Measurements from ENCODE around the gene NUDT14. TPM values are rescaled to one million over a fixed set of nuclear protein-coding genes. Genes with fewer than 3 reads are reported as not detected.

NUDT14 gene
- total RNA-seq, 1 donor from 2014 or later, result 34.7 TPM

DNA sequence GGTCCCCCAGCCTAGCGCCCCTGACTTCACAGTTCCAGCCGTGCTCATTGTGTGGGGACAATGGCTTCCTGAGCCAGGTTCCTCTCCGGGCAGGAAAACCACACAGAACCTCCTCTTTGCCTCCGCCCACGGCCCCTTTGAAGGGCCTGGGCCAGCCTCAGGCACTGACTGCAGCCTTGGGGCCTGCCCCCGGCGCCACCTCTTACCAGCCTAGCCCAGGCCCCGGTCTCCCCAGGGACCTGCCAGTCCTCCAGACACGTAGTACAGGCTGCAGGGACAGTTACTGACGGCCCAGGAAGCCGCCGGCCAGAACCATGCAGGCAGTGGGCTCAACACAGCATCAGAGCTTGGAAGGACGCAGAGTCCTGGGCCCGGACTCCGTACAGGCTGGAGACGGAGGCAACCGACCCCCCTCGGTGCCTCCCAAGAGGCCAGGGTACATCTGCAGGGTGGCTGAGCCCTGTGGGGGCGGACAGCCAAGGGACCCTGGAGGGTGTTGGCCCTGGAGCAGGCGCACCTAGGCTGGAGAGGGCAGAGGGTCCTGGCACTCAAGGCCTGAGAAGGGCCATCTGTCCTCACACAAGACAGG is 20.9 kb upstream of the NUDT14 start:
- intact Hi-C loops (cut with micrococcal nuclease), result loop anchor here (5.0 kb wide), 1 partner anchor 150 kb away; no protein-coding TSS in a partner anchor
- ATAC-seq (no peak), DNase-seq (no peak)

- intact Hi-C loops (cut with micrococcal nuclease), result loop anchor here (5.0 kb wide), 1 partner anchor 151 kb away; no protein-coding TSS in a partner anchor
- no peak for ATAC-seq
- DNase-seq, result no peak
Measured at GRCh38 chr14:105201156-105201924, 20.2 kb upstream of the NUDT14 start.

DNA sequence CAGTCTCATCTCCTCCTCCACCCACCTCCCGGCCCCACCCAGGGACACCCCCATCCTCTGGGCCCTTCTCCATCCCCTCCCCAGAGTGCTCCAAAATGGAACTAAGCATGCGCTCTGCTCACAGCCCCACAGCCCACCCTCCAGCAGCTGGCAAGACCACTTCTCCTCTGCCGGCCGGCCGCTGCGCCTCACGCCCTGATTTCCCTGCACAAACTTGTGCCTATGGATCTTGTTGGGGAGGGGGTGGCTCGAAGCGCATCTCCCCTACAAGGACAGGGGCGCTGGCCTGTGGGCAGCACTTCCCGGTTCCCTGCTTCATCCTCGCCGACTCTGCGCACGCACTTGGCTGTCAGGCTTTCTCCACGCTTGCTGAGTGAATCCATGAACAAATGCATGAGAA is 19.5 kb upstream of the NUDT14 start:
- intact Hi-C loops (cut with micrococcal nuclease), result loop anchor here (5.0 kb wide), 1 partner anchor 152 kb away; no protein-coding TSS in a partner anchor
- ATAC-seq (no peak), DNase-seq (no peak)

DNA sequence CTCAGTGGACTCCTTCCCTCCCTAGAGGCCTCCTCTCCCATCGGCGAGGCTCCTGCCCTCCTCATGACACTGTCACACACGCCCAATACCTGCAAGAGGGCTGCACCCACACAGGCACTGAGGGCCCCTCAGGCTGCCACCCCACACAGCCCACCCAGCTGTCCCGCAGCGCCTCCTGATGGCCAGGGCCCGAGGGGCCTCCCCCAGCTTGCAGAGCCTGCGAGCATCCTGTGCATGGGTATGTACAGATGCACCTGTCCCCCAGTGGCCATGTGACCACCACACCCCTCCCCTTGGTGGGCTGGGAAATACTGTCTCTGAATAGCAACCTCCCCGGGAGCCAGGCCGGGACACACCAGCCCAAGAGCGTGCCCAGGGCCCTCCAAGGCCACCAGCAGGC is 19.0 kb upstream of the NUDT14 start:
- ATAC-seq, result no peak
- DNase-seq, result no peak
- intact Hi-C loops (cut with micrococcal nuclease), result loop anchor here (5.0 kb wide), 1 partner anchor 152 kb away; no protein-coding TSS in a partner anchor

- intact Hi-C loops (cut with micrococcal nuclease), result no loop called here
- DNase-seq, result peak; percentile 57
- ATAC-seq, result peak; percentile 6
Measured at GRCh38 chr14:105199093-105199492, 18.0 kb upstream of the NUDT14 start.

DNA sequence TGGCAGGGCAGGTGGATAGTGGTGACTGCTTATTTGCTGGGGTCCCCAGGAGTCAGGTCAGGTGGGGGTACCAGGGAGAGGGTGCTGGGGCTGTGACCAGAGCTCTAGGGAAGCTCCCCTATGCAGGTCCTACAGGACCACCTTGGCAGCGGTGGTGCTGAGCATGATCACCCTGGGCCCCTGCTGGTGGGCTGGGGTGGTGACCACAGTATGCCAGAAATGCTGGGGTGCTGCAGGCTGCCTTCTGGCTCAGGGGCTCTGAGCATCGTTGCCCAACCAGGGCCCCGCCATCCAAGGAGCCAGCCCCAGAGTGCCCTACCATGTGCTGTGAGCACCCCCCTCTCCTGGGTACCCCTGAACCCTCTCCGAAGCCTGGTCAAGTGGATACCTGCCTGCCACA is 17.5 kb upstream of the NUDT14 start:
- DNase-seq (no peak), ATAC-seq (no peak)
- intact Hi-C loops (cut with micrococcal nuclease), result no loop called here

GRCh38 chr14:105197211-105197641 is 16.1 kb upstream of the NUDT14 start:
- ATAC-seq (peak; percentile 47), DNase-seq (peak; percentile 71)
- intact Hi-C loops (cut with micrococcal nuclease), result no loop called here

- ATAC-seq (peak; percentile 52), DNase-seq (peak; percentile 67)
- intact Hi-C loops (cut with micrococcal nuclease), result no loop called here
Measured at GRCh38 chr14:105196265-105196960, 15.3 kb upstream of the NUDT14 start.

DNA sequence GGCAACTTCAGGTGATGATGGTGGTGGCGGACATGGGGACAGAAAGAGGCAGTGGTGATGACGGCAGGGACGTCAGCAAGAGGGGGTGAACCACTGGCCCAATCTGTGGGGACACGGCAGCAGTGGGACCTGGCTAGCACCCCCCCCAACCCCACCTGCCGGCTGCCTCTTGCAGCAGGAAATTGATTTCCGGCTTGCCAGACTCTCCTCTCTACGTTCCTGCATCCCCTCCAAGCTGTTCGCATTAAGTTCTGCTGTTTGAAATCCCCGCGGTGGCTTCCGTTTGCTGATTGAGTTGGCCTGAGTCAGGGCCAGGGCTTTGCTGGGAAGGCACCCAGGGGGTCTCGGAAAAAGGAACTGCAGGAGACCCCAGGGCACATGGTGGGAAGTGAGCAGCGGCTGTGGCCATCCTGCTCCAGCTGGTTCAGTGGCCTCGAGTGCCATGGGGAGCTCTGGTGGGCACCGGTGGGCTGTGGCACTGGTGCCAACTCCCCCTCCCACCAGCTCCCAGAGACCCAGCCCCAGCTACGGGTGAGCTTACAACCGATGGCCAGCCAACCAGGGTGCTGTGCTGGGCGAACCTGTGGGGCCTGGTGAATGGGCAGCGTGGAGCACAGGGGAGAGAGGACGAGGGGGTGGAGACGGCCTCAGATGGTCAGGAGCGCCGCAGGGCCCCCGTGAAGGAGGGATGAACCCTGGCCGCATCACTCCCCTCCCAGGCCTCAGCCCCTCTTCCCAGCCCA is 14.6 kb upstream of the NUDT14 start:
- DNase-seq (no peak), ATAC-seq (no peak)
- intact Hi-C loops (cut with micrococcal nuclease), result no loop called here

- intact Hi-C loops (cut with micrococcal nuclease), result no loop called here
- ATAC-seq (no peak), DNase-seq (no peak)
Measured at GRCh38 chr14:105195051-105195450, 13.9 kb upstream of the NUDT14 start.

- no peak for ATAC-seq
- intact Hi-C loops (cut with micrococcal nuclease), result no loop called here
- DNase-seq, result no peak
Measured at GRCh38 chr14:105193916-105194782, 13.0 kb upstream of the NUDT14 start.

GRCh38 chr14:105192866-105193731 is 12.0 kb upstream of the NUDT14 start:
- DNase-seq, result no peak
- ATAC-seq, result peak; percentile 11
- intact Hi-C loops (cut with micrococcal nuclease), result no loop called here

- DNase-seq (no peak), ATAC-seq (peak; percentile 27)
- intact Hi-C loops (cut with micrococcal nuclease), result no loop called here
Measured at GRCh38 chr14:105187935-105188524, 6.9 kb upstream of the NUDT14 start.

DNA sequence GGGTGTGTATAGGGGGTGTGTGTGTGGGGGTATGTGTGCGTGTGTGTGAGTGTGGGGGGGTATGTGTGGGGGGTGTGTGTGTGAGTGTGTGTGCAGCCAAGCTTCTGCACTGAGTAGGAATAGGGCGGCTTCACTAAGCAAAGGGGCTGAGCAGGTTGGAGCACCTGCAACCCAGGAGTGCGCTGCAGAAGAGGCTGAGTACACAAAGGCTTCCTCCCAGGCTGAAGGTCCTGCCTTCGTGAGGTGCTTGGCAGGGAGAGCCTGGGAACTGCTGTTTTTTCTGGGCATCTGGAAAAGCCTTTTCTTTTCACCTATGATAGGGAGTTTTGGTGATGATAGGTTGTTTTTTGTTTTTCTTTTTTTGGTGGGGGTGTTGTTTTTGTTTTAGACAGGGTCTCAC is 6.0 kb upstream of the NUDT14 start:
- intact Hi-C loops (cut with micrococcal nuclease), result no loop called here
- DNase-seq, result no peak
- no peak for ATAC-seq

GRCh38 chr14:105185973-105186372 is 4.9 kb upstream of the NUDT14 start:
- DNase-seq (no peak), ATAC-seq (no peak)
- intact Hi-C loops (cut with micrococcal nuclease), result no loop called here

DNA sequence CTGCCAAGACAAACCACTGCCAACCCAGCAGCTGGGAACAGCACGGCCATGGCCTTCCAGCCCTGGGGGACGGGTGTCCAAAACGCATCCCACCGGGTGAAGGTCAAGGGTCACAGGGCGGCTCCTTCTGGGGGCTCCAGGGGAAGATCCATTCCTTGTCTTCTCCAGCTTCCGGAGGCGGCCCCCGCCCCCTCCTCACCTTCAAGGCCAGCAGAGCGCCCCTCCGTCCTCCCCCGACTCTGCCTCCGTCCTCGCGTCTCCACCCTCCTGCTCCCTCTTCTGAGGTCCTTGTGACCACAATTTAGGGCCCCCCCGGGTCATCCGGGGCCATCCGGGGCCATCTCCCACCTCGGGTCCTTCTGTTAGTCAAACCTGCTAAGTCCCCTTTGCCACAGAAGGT is 3.9 kb upstream of the NUDT14 start:
- ATAC-seq, result no peak
- DNase-seq, result no peak
- intact Hi-C loops (cut with micrococcal nuclease), result no loop called here

DNA sequence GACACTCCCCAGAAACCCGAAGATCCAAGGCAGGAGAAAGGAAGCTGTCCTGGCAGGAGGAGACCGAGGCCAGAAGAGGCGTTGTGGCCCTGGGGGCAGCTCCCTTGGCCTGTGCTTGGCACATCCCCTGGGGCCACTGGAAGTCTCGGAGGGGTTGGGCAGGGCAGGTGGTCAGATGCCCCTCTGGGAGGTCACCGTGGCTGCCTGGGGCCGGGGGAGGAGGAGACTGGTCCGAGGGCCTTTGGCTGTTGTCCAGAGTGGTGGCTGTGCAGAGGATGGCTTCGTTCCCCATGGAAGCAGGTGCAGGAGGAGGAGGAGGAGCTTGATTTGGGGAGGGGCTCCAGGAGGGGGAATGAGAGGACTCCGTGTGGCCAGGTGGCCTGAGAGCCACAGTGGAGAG is 3.3 kb upstream of the NUDT14 start:
- intact Hi-C loops (cut with micrococcal nuclease), result no loop called here
- DNase-seq, result no peak
- no peak for ATAC-seq
